B cell (primary cell): ENCODE measurements around the gene ZNF831.

Experiments
- EZH2 ChIP-seq: IDR thresholded peaks from 2 replicates; pipeline ENCODE4 v1.6.1; 2012; ENCODE audit warnings: borderline replicate concordance, low read depth, mild to moderate bottlenecking, moderate library complexity, low read length; ENCODE audit not compliant: insufficient read depth, poor library complexity, severe bottlenecking
- TF ChIP-seq, protein P1 (sequence below): fragments of 200-600 bp; IDR thresholded peaks from one replicate; pipeline ENCODE4 v1.8.0; 2022; ENCODE audit warnings: antibody characterized with exemption, mild to moderate bottlenecking

DNA sequence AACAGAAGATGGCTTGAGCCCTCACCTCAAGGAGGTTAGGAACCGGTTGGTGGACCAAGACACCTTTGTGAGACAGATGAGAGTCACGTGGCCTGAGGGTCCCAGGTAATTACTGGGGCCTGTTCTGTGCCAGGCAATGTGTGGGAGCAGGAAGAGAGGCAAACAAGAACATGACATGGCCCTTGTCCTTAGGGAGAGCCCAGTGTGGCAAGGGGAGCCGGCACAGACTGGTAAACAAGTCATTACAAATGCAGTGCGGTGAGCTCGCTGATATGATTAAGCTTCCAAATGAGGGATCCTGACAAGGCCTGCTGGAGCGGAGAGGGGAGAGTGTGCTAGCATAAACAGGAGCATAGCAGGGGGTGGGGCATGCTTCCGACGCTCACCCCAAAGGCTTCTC is 55.6 kb downstream of the ZNF831 start:
- TF ChIP-seq, protein P1, sequence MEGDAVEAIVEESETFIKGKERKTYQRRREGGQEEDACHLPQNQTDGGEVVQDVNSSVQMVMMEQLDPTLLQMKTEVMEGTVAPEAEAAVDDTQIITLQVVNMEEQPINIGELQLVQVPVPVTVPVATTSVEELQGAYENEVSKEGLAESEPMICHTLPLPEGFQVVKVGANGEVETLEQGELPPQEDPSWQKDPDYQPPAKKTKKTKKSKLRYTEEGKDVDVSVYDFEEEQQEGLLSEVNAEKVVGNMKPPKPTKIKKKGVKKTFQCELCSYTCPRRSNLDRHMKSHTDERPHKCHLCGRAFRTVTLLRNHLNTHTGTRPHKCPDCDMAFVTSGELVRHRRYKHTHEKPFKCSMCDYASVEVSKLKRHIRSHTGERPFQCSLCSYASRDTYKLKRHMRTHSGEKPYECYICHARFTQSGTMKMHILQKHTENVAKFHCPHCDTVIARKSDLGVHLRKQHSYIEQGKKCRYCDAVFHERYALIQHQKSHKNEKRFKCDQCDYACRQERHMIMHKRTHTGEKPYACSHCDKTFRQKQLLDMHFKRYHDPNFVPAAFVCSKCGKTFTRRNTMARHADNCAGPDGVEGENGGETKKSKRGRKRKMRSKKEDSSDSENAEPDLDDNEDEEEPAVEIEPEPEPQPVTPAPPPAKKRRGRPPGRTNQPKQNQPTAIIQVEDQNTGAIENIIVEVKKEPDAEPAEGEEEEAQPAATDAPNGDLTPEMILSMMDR = no peak
- TF ChIP-seq EZH2 = no peak
